ENCODE measurements around the gene SERBP1.

- TF ChIP-seq CTCF (IDR thresholded peaks at IDR 0.05) (peak in 4 of 6 experiments; percentile 2 to 11 (median 6)), POLR2A (IDR thresholded peaks at IDR 0.05) (peak in 3 of 4 donors; percentile 14 to 85 (median 79))
Measured at GRCh38 chr1:67430358-67431155, at the start of gene SERBP1.
